Ovary (tissue), 3 donors: Measurements from ENCODE around the gene TTLL3.
"Not testable (repeated sequence)": the region's sequence is repeated elsewhere in the genome, so short reads cannot be mapped to it uniquely, and the experiment has no call there.

Experiments
- EP300 ChIP-seq: sonication (generic); formaldehyde crosslinking; IDR thresholded peaks from one replicate; pipeline ENCODE4 v1.6.1; 2017; ENCODE audit warnings: antibody characterized with exemption
- TF ChIP-seq, protein P1 (sequence below), 3 donors: fragments of 450-650 bp in 2 of 3; fragments of 200-600 bp in 1 of 3; IDR thresholded peaks; one replicate each; pipeline versions ENCODE4 v1.5.1 to v1.8.0; 2016 to 2022; ENCODE audit warnings: antibody characterized with exemption in 3 of 3, mild to moderate bottlenecking in 1 of 3
- donor health status: DM: no; HTN: no; CAD: no.

DNA sequence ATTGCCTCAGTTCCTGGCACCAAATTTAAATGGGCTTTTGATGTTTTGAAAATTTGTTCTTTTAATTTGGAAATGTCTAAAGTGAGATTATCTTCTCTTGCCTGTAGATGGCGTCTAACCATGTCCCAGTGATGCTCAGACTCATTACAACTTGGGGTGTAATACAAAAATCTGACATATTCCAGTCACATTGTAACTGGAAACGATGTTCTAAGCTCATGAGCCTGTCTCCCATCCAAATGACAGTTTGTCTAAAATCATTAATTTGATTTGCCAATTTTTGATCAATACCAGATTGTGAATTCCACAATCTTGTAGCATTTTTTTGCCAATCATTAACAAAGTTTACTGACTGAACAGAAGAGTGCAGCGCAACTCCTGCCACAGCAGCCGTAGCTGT is 38.8 kb downstream of the TTLL3 start:
- TF ChIP-seq, protein P1, sequence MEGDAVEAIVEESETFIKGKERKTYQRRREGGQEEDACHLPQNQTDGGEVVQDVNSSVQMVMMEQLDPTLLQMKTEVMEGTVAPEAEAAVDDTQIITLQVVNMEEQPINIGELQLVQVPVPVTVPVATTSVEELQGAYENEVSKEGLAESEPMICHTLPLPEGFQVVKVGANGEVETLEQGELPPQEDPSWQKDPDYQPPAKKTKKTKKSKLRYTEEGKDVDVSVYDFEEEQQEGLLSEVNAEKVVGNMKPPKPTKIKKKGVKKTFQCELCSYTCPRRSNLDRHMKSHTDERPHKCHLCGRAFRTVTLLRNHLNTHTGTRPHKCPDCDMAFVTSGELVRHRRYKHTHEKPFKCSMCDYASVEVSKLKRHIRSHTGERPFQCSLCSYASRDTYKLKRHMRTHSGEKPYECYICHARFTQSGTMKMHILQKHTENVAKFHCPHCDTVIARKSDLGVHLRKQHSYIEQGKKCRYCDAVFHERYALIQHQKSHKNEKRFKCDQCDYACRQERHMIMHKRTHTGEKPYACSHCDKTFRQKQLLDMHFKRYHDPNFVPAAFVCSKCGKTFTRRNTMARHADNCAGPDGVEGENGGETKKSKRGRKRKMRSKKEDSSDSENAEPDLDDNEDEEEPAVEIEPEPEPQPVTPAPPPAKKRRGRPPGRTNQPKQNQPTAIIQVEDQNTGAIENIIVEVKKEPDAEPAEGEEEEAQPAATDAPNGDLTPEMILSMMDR (IDR thresholded peaks at IDR 0.05): peak in 1 of 3 donors; percentile 49
- TF ChIP-seq EP300: not testable (repeated sequence)
